Effector memory CD4-positive, alpha-beta T cell (primary cell): ENCODE results near the gene KCNC1.

ENCODE experiments used
- DNase-seq, 3 donors: peaks; one replicate each; pipeline ENCODE4 v3.0.0-alpha.2; 2020
- H3K27ac ChIP-seq: 2 replicates; pipeline ENCODE4 v1.7.0; 2013; ENCODE audit warnings: mild to moderate bottlenecking, low read length, moderate library complexity; ENCODE audit not compliant: insufficient read depth, poor library complexity, severe bottlenecking
- H3K27me3 ChIP-seq: replicated peaks from 2 replicates; pipeline ENCODE4 v1.7.0; 2013; ENCODE audit warnings: mild to moderate bottlenecking, low read length; ENCODE audit not compliant: insufficient read depth, control insufficient read depth, poor library complexity, severe bottlenecking
- H3K36me3 ChIP-seq: 2 replicates; pipeline ENCODE4 v1.7.0; 2013; ENCODE audit warnings: mild to moderate bottlenecking, low read length, moderate library complexity; ENCODE audit not compliant: control insufficient read depth, insufficient read depth
- H3K4me1 ChIP-seq: 2 replicates; pipeline ENCODE4 v1.7.0; 2013; ENCODE audit warnings: low read length, mild to moderate bottlenecking; ENCODE audit not compliant: control insufficient read depth, insufficient read depth, poor library complexity, severe bottlenecking
- H3K4me3 ChIP-seq: 2 replicates; pipeline ENCODE4 v1.7.0; 2013; ENCODE audit warnings: low read length, low read depth, mild to moderate bottlenecking; ENCODE audit not compliant: insufficient read depth, poor library complexity, severe bottlenecking
- H3K9me3 ChIP-seq: 2 replicates; pipeline ENCODE4 v1.7.0; 2013; ENCODE audit warnings: mild to moderate bottlenecking, low read length, moderate library complexity; ENCODE audit not compliant: control insufficient read depth

Gene KCNC1

GRCh38 chr11:17813391-17814059 is 78.9 kb downstream of the KCNC1 start:
- Histone ChIP-seq H3K27ac (no peak overlapping the region), H3K36me3 (peaks cover 7% of the 10 kb centered on the region), H3K4me3 (no peak overlapping the region), H3K4me1 (no peaks in the 10 kb centered on the region), H3K27me3 (no peaks in the 10 kb centered on the region), H3K9me3 (no peaks in the 10 kb centered on the region)
- no peak for DNase-seq

GRCh38 chr11:17814546-17814945 is 80.0 kb downstream of the KCNC1 start:
- no peaks in the 10 kb centered on the region for H3K27me3 ChIP-seq
- H3K27ac ChIP-seq, result no peak overlapping the region
- no peaks in the 10 kb centered on the region for H3K4me1 ChIP-seq
- H3K9me3 ChIP-seq, result no peaks in the 10 kb centered on the region
- DNase-seq, result no peak
- H3K4me3 ChIP-seq, result no peak overlapping the region
- H3K36me3 ChIP-seq, result peaks cover 7% of the 10 kb centered on the region

- no peak overlapping the region for H3K4me3 ChIP-seq
- H3K4me1 ChIP-seq, result no peaks in the 10 kb centered on the region
- H3K27ac ChIP-seq, result no peak overlapping the region
- H3K27me3 ChIP-seq, result no peaks in the 10 kb centered on the region
- no peak for DNase-seq
- peaks cover 7% of the 10 kb centered on the region for H3K36me3 ChIP-seq
- H3K9me3 ChIP-seq, result no peaks in the 10 kb centered on the region
Observed at GRCh38 chr11:17816232-17816931, 81.8 kb downstream of the KCNC1 start.

GRCh38 chr11:17821648-17822400 is 87.2 kb downstream of the KCNC1 start:
- no peak for DNase-seq
- Histone ChIP-seq H3K36me3 (no peaks in the 10 kb centered on the region), H3K4me3 (no peak overlapping the region), H3K27ac (no peak overlapping the region), H3K27me3 (no peaks in the 10 kb centered on the region), H3K9me3 (no peaks in the 10 kb centered on the region), H3K4me1 (no peaks in the 10 kb centered on the region)

- H3K27me3 ChIP-seq, result no peaks in the 10 kb centered on the region
- H3K9me3 ChIP-seq, result no peaks in the 10 kb centered on the region
- no peaks in the 10 kb centered on the region for H3K36me3 ChIP-seq
- DNase-seq, result no peak
- H3K4me1 ChIP-seq, result no peaks in the 10 kb centered on the region
- no peak overlapping the region for H3K4me3 ChIP-seq
- no peak overlapping the region for H3K27ac ChIP-seq
Observed at GRCh38 chr11:17822401-17822781, 87.8 kb downstream of the KCNC1 start.

GRCh38 chr11:17827006-17827405 is 92.4 kb downstream of the KCNC1 start:
- no peaks in the 10 kb centered on the region for H3K9me3 ChIP-seq
- no peak overlapping the region for H3K4me3 ChIP-seq
- DNase-seq, result no peak
- H3K36me3 ChIP-seq, result no peaks in the 10 kb centered on the region
- H3K27ac ChIP-seq, result no peak overlapping the region
- no peaks in the 10 kb centered on the region for H3K27me3 ChIP-seq
- H3K4me1 ChIP-seq, result no peaks in the 10 kb centered on the region

GRCh38 chr11:17828311-17828751 is 93.8 kb downstream of the KCNC1 start:
- no peaks in the 10 kb centered on the region for H3K9me3 ChIP-seq
- H3K4me1 ChIP-seq, result no peaks in the 10 kb centered on the region
- H3K36me3 ChIP-seq, result no peaks in the 10 kb centered on the region
- H3K27me3 ChIP-seq, result no peaks in the 10 kb centered on the region
- no peak for DNase-seq
- no peak overlapping the region for H3K27ac ChIP-seq
- H3K4me3 ChIP-seq, result no peak overlapping the region

- no peak overlapping the region for H3K4me3 ChIP-seq
- H3K4me1 ChIP-seq, result no peaks in the 10 kb centered on the region
- no peak for DNase-seq
- H3K9me3 ChIP-seq, result no peaks in the 10 kb centered on the region
- H3K27ac ChIP-seq, result no peak overlapping the region
- no peaks in the 10 kb centered on the region for H3K36me3 ChIP-seq
- no peaks in the 10 kb centered on the region for H3K27me3 ChIP-seq
Observed at GRCh38 chr11:17831228-17831627, 96.6 kb downstream of the KCNC1 start.

GRCh38 chr11:17831883-17832282 is 97.3 kb downstream of the KCNC1 start:
- H3K4me1 ChIP-seq, result no peaks in the 10 kb centered on the region
- no peak for DNase-seq

More at GRCh38 chr11:17831883-17832282, 97.3 kb downstream of the KCNC1 start:
- H3K9me3 ChIP-seq, result no peaks in the 10 kb centered on the region
- no peak overlapping the region for H3K27ac ChIP-seq
- H3K4me3 ChIP-seq, result no peak overlapping the region
- no peaks in the 10 kb centered on the region for H3K27me3 ChIP-seq
- H3K36me3 ChIP-seq, result no peaks in the 10 kb centered on the region
